ENCODE results near the gene SRP19.

- no peak for TF ChIP-seq CTCF (IDR thresholded peaks at IDR 0.05 in 8 of 11, conservative IDR thresholded peaks at IDR 0.05 in 3 of 11)
- no peak for TF ChIP-seq POLR2A (IDR thresholded peaks at IDR 0.05)
These were observed 41.5 kb downstream of the SRP19 start for GRCh38 chr5:112902561-112902960.
